ENCODE measurements around the gene EDIL3. TPM values are rescaled to one million over a fixed set of nuclear protein-coding genes. Genes with fewer than 3 reads are reported as not detected.

The EDIL3 gene
- total RNA-seq, 1 experiment from 2014 or later = 0.32 TPM

DNA sequence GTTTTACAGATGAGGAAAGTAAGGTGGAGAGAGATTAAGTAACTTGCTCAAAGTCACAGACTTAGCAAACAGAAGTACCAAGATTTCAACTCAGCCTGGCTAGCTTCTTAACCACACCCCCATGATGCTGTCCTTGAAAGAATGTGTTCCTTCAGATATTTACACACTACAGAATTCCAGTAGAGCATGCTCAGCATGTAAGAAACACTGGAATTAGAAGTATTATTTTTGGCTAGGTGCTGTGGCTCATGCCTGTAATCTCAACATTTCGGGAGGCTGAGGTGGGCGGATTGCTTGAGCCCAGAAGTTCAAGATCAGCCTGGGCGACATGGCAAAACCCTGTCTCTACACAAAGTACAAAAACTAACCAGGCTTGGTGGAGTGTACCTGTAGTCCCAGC is 142.4 kb downstream of the EDIL3 start:
- ChIA-PET CTCF (interaction anchor here (1.3 kb wide), 1 partner anchor 20 kb away, joined by 3 read pairs; no protein-coding TSS in a partner anchor), POLR2A (no interaction called here), RAD21 (ENCODE audit: low non-redundant PET in 1 of 2, low total read pairs in 2 of 2, uncharacterized antibody in 2 of 2, unreplicated experiment in 2 of 2) (no interaction called here)
- no peak overlapping the region for H3K9ac ChIP-seq (ENCODE audit: low read length)
- no peak overlapping the region for H3K4me2 ChIP-seq (ENCODE audit: low read length)
- H3K9me2 ChIP-seq (ENCODE audit: insufficient read depth) = no peaks in the 10 kb centered on the region
- no peak overlapping the region for H3K4me3 ChIP-seq (replicated peaks in 1 of 2; ENCODE audit: low read depth in 1 of 2, low read length in 2 of 2)
- H3K36me3 ChIP-seq (ENCODE audit: control insufficient read depth in 1 of 2, insufficient read depth in 2 of 2, low read length in 2 of 2) = no peaks in the 10 kb centered on the region
- H3K4me1 ChIP-seq (ENCODE audit: control insufficient read depth in 1 of 2, insufficient read depth in 2 of 2, low read length in 2 of 2) = no peaks in the 10 kb centered on the region
- no peaks in the 10 kb centered on the region for H3K27me3 ChIP-seq (ENCODE audit: insufficient read depth, low read length)
- DNase-seq (ENCODE audit: low read depth, low spot score) (no peak), ATAC-seq (no peak)
- H3K27ac ChIP-seq (ENCODE audit: low read depth, low read length) = no peak overlapping the region
- no peaks in the 10 kb centered on the region for H4K20me1 ChIP-seq (ENCODE audit: insufficient read depth)
- intact Hi-C loops (cut with micrococcal nuclease) = no loop called here
- no TSS peak for BruUV-seq (replicated peaks)
- no peaks in the 10 kb centered on the region for H3K79me2 ChIP-seq (ENCODE audit: insufficient read depth, low read length)
- H2AFZ ChIP-seq (ENCODE audit: low read depth, low read length, poor library complexity, severe bottlenecking) = no peak overlapping the region
- no peak for TF ChIP-seq TCF7L2 (IDR thresholded peaks at IDR 0.05; ENCODE audit: borderline replicate concordance, extremely low read depth, insufficient read depth, insufficient read length)
- no peaks in the 10 kb centered on the region for H3K9me3 ChIP-seq (ENCODE audit: control insufficient read depth in 1 of 2, insufficient read depth in 1 of 2, low read depth in 1 of 2, low read length in 2 of 2)

DNA sequence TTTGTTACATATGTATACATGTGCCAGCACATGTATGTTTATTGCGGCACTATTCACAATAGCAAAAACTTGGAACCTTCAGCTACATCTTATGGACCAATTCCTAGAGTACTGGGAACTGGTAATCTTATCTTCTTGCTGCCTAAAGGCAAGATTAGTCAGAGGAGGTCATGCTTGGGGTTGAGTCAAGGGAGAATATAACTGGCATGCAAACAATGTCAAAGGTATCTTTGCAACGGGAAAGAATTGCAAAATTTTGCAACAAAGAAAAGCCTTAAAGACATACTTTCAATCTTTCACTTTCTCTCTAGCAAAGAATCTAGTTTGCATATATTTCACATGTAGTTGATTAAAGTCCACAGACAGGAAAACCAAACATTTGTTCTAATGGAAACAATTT is 145.2 kb downstream of the EDIL3 start:
- TF ChIP-seq, protein P1, sequence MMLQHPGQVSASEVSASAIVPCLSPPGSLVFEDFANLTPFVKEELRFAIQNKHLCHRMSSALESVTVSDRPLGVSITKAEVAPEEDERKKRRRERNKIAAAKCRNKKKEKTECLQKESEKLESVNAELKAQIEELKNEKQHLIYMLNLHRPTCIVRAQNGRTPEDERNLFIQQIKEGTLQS (IDR thresholded peaks at IDR 0.05) = no peak
- TF ChIP-seq JUND (IDR thresholded peaks at IDR 0.05) = no peak
- TF ChIP-seq EGR1 (IDR thresholded peaks at IDR 0.05; ENCODE audit: low read depth) = no peak
- no peak for TF ChIP-seq SIN3A (IDR thresholded peaks at IDR 0.05; ENCODE audit: low read depth)
- no peak for TF ChIP-seq CEBPB (IDR thresholded peaks at IDR 0.05; ENCODE audit: low read depth)
- TF ChIP-seq, protein P2, sequence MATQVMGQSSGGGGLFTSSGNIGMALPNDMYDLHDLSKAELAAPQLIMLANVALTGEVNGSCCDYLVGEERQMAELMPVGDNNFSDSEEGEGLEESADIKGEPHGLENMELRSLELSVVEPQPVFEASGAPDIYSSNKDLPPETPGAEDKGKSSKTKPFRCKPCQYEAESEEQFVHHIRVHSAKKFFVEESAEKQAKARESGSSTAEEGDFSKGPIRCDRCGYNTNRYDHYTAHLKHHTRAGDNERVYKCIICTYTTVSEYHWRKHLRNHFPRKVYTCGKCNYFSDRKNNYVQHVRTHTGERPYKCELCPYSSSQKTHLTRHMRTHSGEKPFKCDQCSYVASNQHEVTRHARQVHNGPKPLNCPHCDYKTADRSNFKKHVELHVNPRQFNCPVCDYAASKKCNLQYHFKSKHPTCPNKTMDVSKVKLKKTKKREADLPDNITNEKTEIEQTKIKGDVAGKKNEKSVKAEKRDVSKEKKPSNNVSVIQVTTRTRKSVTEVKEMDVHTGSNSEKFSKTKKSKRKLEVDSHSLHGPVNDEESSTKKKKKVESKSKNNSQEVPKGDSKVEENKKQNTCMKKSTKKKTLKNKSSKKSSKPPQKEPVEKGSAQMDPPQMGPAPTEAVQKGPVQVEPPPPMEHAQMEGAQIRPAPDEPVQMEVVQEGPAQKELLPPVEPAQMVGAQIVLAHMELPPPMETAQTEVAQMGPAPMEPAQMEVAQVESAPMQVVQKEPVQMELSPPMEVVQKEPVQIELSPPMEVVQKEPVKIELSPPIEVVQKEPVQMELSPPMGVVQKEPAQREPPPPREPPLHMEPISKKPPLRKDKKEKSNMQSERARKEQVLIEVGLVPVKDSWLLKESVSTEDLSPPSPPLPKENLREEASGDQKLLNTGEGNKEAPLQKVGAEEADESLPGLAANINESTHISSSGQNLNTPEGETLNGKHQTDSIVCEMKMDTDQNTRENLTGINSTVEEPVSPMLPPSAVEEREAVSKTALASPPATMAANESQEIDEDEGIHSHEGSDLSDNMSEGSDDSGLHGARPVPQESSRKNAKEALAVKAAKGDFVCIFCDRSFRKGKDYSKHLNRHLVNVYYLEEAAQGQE (IDR thresholded peaks at IDR 0.05; ENCODE audit: low read depth) = no peak
- no peak for TF ChIP-seq ELF1 (IDR thresholded peaks at IDR 0.05; ENCODE audit: borderline replicate concordance, low read depth)
- TF ChIP-seq EZH2phosphoT487 (IDR thresholded peaks at IDR 0.05; ENCODE audit: borderline replicate concordance) = no peak
- no peak for TF ChIP-seq ZNF274 (IDR thresholded peaks at IDR 0.05; ENCODE audit: low read depth, low read length)
- no peak for TF ChIP-seq SP1 (IDR thresholded peaks at IDR 0.05; ENCODE audit: low read depth)
- no peak for TF ChIP-seq FOSL1 (IDR thresholded peaks at IDR 0.05; ENCODE audit: low read depth)
- no peak for TF ChIP-seq POLR2A (IDR thresholded peaks at IDR 0.05; ENCODE audit: borderline replicate concordance, extremely low read depth, insufficient read depth, insufficient read length)
- no peak for TF ChIP-seq ZFX (IDR thresholded peaks at IDR 0.05)
- TF ChIP-seq SRF (IDR thresholded peaks at IDR 0.05; ENCODE audit: low read depth) = no peak
- TF ChIP-seq CBX3 (IDR thresholded peaks at IDR 0.05; ENCODE audit: low read depth) = no peak
- Histone ChIP-seq H4K20me1 (ENCODE audit: insufficient read depth) (no peaks in the 10 kb centered on the region), H3K79me2 (ENCODE audit: insufficient read depth, low read length) (no peaks in the 10 kb centered on the region), H3K4me1 (ENCODE audit: control insufficient read depth in 1 of 2, insufficient read depth in 2 of 2, low read length in 2 of 2) (no peaks in the 10 kb centered on the region), H3K27me3 (ENCODE audit: insufficient read depth, low read length) (no peaks in the 10 kb centered on the region), H3K27ac (ENCODE audit: low read depth, low read length) (no peak overlapping the region), H3K9me3 (ENCODE audit: control insufficient read depth in 1 of 2, insufficient read depth in 1 of 2, low read depth in 1 of 2, low read length in 2 of 2) (no peaks in the 10 kb centered on the region), H3K36me3 (ENCODE audit: control insufficient read depth in 1 of 2, insufficient read depth in 2 of 2, low read length in 2 of 2) (no peaks in the 10 kb centered on the region), H2AFZ (ENCODE audit: low read depth, low read length, poor library complexity, severe bottlenecking) (no peak overlapping the region), H3K9ac (ENCODE audit: low read length) (no peak overlapping the region), H3K4me2 (ENCODE audit: low read length) (no peak overlapping the region), H3K4me3 (replicated peaks in 1 of 2; ENCODE audit: low read depth in 1 of 2, low read length in 2 of 2) (no peak overlapping the region), H3K9me2 (ENCODE audit: insufficient read depth) (no peaks in the 10 kb centered on the region)
- ChIA-PET RAD21 (ENCODE audit: low non-redundant PET in 1 of 2, low total read pairs in 2 of 2, uncharacterized antibody in 2 of 2, unreplicated experiment in 2 of 2) (no interaction called here), POLR2A (no interaction called here), CTCF (no interaction called here)
- intact Hi-C loops (cut with micrococcal nuclease) = no loop called here
- ATAC-seq (no peak), DNase-seq (ENCODE audit: low read depth, low spot score) (no peak)
- no TSS peak for BruUV-seq (replicated peaks)

Measured in HCT116 (cell line).